Cardiac muscle cell (in vitro differentiated cells and primary cell): Measurements from ENCODE around the gene FAM131B. TPM values are rescaled to one million over a fixed set of nuclear protein-coding genes. Genes with fewer than 3 reads are reported as not detected.

ENCODE experiments used
- DNase-seq, 2 donors: peaks; one replicate each; pipeline versions ENCODE4 v3.0.0 to v3.0.0-alpha.2; 2010 to 2017; ENCODE audit warnings: low read depth in 1 of 2, low spot score in 1 of 2
- H3K27ac ChIP-seq: fragments of 200-600 bp; sonication (generic); 2 replicates; pipeline ENCODE4 v1.5.1; 2016
- H3K27me3 ChIP-seq: fragments of 200-600 bp; sonication (generic); 2 replicates; pipeline ENCODE4 v1.6.0; 2016; ENCODE audit warnings: control low read depth
- H3K36me3 ChIP-seq: fragments of 200-600 bp; sonication (generic); 2 replicates; pipeline ENCODE4 v1.5.1; 2016; ENCODE audit warnings: control low read depth
- H3K4me1 ChIP-seq: fragments of 200-600 bp; sonication (generic); 2 replicates; pipeline ENCODE4 v1.8.1; 2017; ENCODE audit warnings: low read depth, mild to moderate bottlenecking, mixed run types
- H3K4me3 ChIP-seq: fragments of 200-600 bp; sonication (generic); 2 replicates; pipeline ENCODE4 v1.5.1; 2016; ENCODE audit warnings: mild to moderate bottlenecking
- H3K9me3 ChIP-seq: fragments of 200-600 bp; sonication (generic); 2 replicates; pipeline ENCODE4 v1.5.1; 2017; ENCODE audit warnings: low read depth, mild to moderate bottlenecking, control low read depth
- polyA plus RNA-seq: library from polyadenylated mRNA; unstranded; fragments of >200 nt; fragmentation: Nextera tagmentation; extraction: Ambion mirVana; gene quantifications from 2 replicates; pipeline ENCODE4 v1.2.1, GENCODE V29; 2016
- total RNA-seq: library from RNA; depleted of rRNA; stranded (reverse); fragments of >200 nt; gene quantifications from 2 replicates; pipeline ENCODE4 v1.2.3, GENCODE V29; 2016
- TF ChIP-seq, protein P1 (sequence below): IDR thresholded peaks from 2 replicates; pipeline ENCODE4 v1.5.1; 2012; ENCODE audit warnings: low read depth, mild to moderate bottlenecking, low read length

FAM131B gene
- total and polyA plus RNA-seq, 2 experiments from 2014 or later: 0.26 to 0.71 TPM

- H3K4me1 ChIP-seq: peaks cover 18% of the 10 kb centered on the region
- H3K4me3 ChIP-seq: peak overlapping the region; percentile 94
- TF ChIP-seq, protein P1, sequence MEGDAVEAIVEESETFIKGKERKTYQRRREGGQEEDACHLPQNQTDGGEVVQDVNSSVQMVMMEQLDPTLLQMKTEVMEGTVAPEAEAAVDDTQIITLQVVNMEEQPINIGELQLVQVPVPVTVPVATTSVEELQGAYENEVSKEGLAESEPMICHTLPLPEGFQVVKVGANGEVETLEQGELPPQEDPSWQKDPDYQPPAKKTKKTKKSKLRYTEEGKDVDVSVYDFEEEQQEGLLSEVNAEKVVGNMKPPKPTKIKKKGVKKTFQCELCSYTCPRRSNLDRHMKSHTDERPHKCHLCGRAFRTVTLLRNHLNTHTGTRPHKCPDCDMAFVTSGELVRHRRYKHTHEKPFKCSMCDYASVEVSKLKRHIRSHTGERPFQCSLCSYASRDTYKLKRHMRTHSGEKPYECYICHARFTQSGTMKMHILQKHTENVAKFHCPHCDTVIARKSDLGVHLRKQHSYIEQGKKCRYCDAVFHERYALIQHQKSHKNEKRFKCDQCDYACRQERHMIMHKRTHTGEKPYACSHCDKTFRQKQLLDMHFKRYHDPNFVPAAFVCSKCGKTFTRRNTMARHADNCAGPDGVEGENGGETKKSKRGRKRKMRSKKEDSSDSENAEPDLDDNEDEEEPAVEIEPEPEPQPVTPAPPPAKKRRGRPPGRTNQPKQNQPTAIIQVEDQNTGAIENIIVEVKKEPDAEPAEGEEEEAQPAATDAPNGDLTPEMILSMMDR: no peak
- H3K36me3 ChIP-seq: no peaks in the 10 kb centered on the region
- H3K9me3 ChIP-seq: no peaks in the 10 kb centered on the region
- H3K27me3 ChIP-seq: no peaks in the 10 kb centered on the region
- H3K27ac ChIP-seq: no peak overlapping the region
- DNase-seq: peak in 1 of 2 donors; percentile 22
Observed at GRCh38 chr7:143382126-143382790, 19.7 kb upstream of the FAM131B start.

- Histone ChIP-seq H3K4me1 (peaks cover 18% of the 10 kb centered on the region), H3K27ac (peak overlapping the region; percentile 99), H3K4me3 (peak overlapping the region; percentile 94), H3K27me3 (no peaks in the 10 kb centered on the region), H3K9me3 (no peaks in the 10 kb centered on the region), H3K36me3 (no peaks in the 10 kb centered on the region)
- TF ChIP-seq, protein P1: no peak
- DNase-seq: peak; percentile 68 to 91
Observed at GRCh38 chr7:143381427-143382125, 19.1 kb upstream of the FAM131B start.

DNA sequence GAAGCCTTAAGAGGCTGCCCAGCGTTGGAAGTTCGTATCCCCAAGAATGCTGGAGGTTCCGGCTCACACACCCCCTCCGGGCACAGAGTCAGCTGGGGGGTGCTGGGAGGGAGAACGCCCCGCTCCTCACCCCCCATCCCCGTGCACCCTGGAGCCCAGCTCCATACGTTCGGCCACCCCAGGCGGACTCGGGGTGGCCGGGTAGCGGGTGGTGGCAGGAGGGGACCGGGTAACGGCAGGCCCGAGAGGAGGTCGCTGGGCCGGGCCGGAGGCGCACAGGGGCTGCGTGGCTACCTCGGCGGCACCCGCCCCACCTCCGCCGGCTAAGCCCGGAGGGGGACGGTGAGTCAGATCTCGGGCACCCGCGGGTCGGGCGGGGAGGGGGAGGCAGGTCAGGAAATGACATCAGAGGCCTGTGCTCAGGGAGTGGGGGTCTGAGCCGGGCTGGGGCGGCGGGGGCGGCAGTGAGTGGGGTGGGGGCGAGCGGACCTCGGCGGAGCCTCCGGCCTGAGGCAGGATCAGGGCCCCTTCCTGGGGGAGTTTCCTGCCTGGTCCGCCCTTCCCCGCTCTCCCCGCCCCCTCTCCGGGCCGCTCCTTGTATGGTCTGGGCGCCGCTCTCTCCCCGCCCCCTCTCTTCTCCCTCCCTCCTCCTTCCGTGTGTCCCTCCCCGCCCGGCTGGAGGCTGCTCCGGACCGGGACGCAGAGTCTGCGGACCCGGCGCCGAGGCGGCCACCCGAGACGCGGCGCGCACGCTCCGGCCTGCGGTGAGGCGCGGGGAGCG is 18.3 kb upstream of the FAM131B start, which contains the start of gene ZYX:
TSS of gene ZYX (plus strand) at position 700 of the 781 bp plus-strand sequence. CDS start 227 bp downstream, outside the sequence.
- Histone ChIP-seq H3K4me1 (peaks cover 18% of the 10 kb centered on the region), H3K9me3 (no peaks in the 10 kb centered on the region), H3K27ac (peak within 1 kb of the TSS; percentile 99), H3K36me3 (no peaks in the 10 kb centered on the region), H3K27me3 (no peaks in the 10 kb centered on the region), H3K4me3 (peak within 1 kb of the TSS; percentile 94)
- TF ChIP-seq, protein P1: no peak
- peak; percentile 96 to 99 for DNase-seq

DNA sequence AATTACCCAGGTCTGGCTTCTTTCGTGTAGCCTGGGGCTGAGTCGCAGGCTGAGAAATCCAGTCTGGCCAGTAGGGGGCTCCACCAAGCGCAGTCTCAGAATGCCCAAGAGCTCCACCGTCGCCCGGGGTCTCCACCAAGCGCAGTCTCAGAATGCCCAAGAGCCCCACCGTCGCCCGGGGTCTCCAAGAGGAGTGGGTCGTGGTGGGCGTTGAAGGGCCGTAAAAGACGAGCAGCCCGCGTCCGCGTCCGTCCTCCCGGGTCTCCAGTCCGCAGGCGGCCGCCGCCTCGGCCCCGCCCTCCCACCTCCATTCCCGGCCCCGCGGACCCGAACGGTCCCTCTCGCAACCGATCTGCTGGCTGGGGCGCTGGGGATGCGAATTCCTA is 17.7 kb upstream of the FAM131B start:
- peak; percentile 90 to 92 for DNase-seq
- no peaks in the 10 kb centered on the region for H3K27me3 ChIP-seq
- TF ChIP-seq, protein P1: peak; percentile 90

GRCh38 chr7:143379611-143380259 is 17.2 kb upstream of the FAM131B start:
- Histone ChIP-seq H3K27ac (peak overlapping the region; percentile 99), H3K4me3 (peak overlapping the region; percentile 94), H3K27me3 (no peaks in the 10 kb centered on the region), H3K4me1 (peaks cover 18% of the 10 kb centered on the region), H3K9me3 (no peaks in the 10 kb centered on the region), H3K36me3 (no peaks in the 10 kb centered on the region)
- TF ChIP-seq, protein P1: no peak
- no peak for DNase-seq

More for the DNA sequence above, 17.7 kb upstream of the FAM131B start:
- H3K4me3 ChIP-seq: peak overlapping the region; percentile 94
- peak overlapping the region; percentile 99 for H3K27ac ChIP-seq
- H3K4me1 ChIP-seq: peaks cover 18% of the 10 kb centered on the region
- no peaks in the 10 kb centered on the region for H3K36me3 ChIP-seq
- no peaks in the 10 kb centered on the region for H3K9me3 ChIP-seq
